ENCODE measurements around the gene SLC35B2. TPM values are rescaled to one million over a fixed set of nuclear protein-coding genes. Genes with fewer than 3 reads are reported as not detected.
A peak's percentile ranks its signal among the peaks of the same experiment; 100 is the strongest.

Gene SLC35B2
- total RNA-seq, 2 donors from 2014 or later: 16.5 to 22.3 TPM

- Mint-ChIP-seq H3K4me3 (no peak overlapping the region), H3K27ac (no peak overlapping the region), H3K27me3 (peaks cover 54% of the 10 kb centered on the region), H3K4me1 (no peaks in the 10 kb centered on the region), H3K36me3 (ENCODE audit: low read depth) (peaks cover 3% of the 10 kb centered on the region), H3K9me3 (no peaks in the 10 kb centered on the region)
- no peak for ATAC-seq (replicated peaks)
Measured at GRCh38 chr6:44294832-44295791, 37.8 kb upstream of the SLC35B2 start.

DNA sequence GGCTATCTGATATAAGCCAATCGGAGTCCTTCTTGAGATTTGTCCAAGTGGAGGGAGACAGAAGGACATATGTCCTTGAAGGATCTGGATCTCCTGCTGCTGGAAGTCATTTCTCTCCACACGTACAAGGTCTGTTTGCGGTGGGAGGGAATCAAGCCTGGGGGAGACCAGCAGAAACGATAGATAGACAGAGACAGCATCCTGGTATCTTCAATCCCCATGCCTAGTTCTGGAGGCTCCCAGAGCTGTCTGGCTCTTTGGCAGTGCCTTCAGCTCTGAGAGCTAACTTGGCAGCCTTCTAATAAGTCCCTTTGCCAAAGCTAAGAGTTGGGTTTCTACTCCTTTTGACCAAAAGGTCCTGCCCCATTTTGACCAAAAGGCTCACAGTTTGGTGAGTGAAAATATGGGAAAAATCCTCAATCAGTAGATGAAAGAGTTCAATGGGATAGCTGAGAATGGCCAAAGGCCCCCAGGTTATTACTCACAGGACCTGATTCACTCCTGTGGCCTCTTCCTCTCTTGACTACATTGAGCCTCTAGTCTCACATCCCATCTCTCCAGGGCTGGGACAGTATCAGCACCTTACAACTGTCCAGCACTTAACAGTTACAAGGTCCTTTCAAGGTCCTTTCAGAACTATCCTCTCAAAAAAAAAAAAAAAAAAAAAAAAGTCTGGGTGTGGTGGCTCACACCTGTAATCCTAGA, 35.5 kb upstream of the SLC35B2 start:
- no peak overlapping the region for H3K4me3 Mint-ChIP-seq
- no peaks in the 10 kb centered on the region for H3K9me3 Mint-ChIP-seq
- H3K27ac Mint-ChIP-seq: no peak overlapping the region
- no peaks in the 10 kb centered on the region for H3K4me1 Mint-ChIP-seq
- peaks cover 59% of the 10 kb centered on the region for H3K27me3 Mint-ChIP-seq
- no peak for ATAC-seq (replicated peaks)
- no peaks in the 10 kb centered on the region for H3K36me3 Mint-ChIP-seq (ENCODE audit: low read depth)

DNA sequence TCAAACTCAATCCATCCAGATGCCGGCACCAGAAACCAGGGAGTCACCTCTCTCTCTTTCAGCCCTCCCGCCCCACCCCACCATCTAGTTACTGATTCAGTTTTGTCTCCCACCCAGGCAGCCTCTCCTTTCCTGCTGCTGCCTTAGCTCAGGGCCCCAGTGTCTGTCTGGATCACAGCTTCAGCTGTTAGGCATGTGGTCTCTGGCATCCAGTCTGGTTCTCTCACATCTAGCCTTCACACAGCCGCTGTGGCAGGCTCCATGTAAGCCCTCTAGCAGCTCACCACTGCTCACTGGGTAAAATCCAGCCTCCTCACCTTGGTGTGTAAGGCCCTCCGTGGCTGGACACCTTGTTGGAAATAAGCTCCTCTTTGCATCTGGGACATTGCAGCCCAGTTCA, 34.5 kb upstream of the SLC35B2 start:
- Mint-ChIP-seq H3K4me3 (no peak overlapping the region), H3K27me3 (peaks cover 64% of the 10 kb centered on the region), H3K36me3 (ENCODE audit: low read depth) (no peaks in the 10 kb centered on the region), H3K4me1 (no peaks in the 10 kb centered on the region), H3K9me3 (no peaks in the 10 kb centered on the region), H3K27ac (no peak overlapping the region)
- ATAC-seq (replicated peaks): no peak

GRCh38 chr6:44289726-44290260, 32.5 kb upstream of the SLC35B2 start:
- no peaks in the 10 kb centered on the region for H3K36me3 Mint-ChIP-seq (ENCODE audit: low read depth)
- no peaks in the 10 kb centered on the region for H3K4me1 Mint-ChIP-seq
- peaks cover 59% of the 10 kb centered on the region for H3K27me3 Mint-ChIP-seq
- ATAC-seq (replicated peaks): no peak
- no peak overlapping the region for H3K4me3 Mint-ChIP-seq
- H3K9me3 Mint-ChIP-seq: no peaks in the 10 kb centered on the region
- H3K27ac Mint-ChIP-seq: no peak overlapping the region

DNA sequence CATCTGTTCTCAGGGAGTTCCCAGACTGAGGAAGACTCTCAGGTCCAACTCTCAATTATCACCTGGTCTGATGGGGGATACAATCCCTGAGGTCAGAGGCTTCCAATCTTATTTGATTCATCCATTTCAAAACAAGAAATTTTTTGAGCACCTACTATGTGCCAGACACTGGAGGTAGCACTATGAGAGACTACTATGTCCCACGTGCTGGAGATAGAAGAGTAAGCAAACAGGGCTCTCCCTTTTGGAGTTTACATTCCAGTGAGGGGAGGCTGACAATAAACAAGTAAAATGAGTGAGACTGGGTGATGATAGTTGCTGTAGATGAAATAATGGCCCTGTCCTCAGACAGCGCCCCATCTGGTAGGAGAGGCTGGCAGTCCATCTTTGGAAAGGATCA, 29.4 kb upstream of the SLC35B2 start:
- Mint-ChIP-seq H3K9me3 (no peaks in the 10 kb centered on the region), H3K4me1 (no peaks in the 10 kb centered on the region), H3K36me3 (ENCODE audit: low read depth) (no peaks in the 10 kb centered on the region), H3K4me3 (no peak overlapping the region), H3K27me3 (peaks cover 53% of the 10 kb centered on the region), H3K27ac (no peak overlapping the region)
- no peak for ATAC-seq (replicated peaks)

DNA sequence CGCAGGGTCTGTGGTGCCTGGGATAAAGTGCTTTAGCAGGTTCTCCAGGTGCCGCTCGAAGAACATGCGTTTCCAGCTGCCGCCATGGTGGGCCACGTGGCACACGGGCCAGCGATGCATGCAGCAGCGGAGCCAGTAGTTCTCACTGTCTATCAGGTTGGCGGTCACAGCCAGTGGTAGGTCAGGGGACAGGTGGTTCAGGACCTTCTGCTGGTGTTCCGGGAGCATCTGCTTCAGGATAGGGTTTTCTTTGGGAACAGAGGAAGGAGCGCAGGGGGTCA, 28.9 kb upstream of the SLC35B2 start:
- peaks cover 49% of the 10 kb centered on the region for H3K27me3 Mint-ChIP-seq
- no peaks in the 10 kb centered on the region for H3K4me1 Mint-ChIP-seq
- H3K4me3 Mint-ChIP-seq: no peak overlapping the region
- no peak overlapping the region for H3K27ac Mint-ChIP-seq
- no peaks in the 10 kb centered on the region for H3K9me3 Mint-ChIP-seq
- ATAC-seq (replicated peaks): no peak
- H3K36me3 Mint-ChIP-seq (ENCODE audit: low read depth): no peaks in the 10 kb centered on the region

GRCh38 chr6:44285552-44286284, 28.4 kb upstream of the SLC35B2 start:
- Mint-ChIP-seq H3K4me1 (no peaks in the 10 kb centered on the region), H3K9me3 (no peaks in the 10 kb centered on the region), H3K27ac (no peak overlapping the region), H3K36me3 (ENCODE audit: low read depth) (no peaks in the 10 kb centered on the region), H3K27me3 (peaks cover 46% of the 10 kb centered on the region), H3K4me3 (no peak overlapping the region)
- no peak for ATAC-seq (replicated peaks)

- H3K4me3 Mint-ChIP-seq: no peak overlapping the region
- H3K9me3 Mint-ChIP-seq: no peaks in the 10 kb centered on the region
- no peaks in the 10 kb centered on the region for H3K4me1 Mint-ChIP-seq
- peaks cover 39% of the 10 kb centered on the region for H3K27me3 Mint-ChIP-seq
- no peaks in the 10 kb centered on the region for H3K36me3 Mint-ChIP-seq (ENCODE audit: low read depth)
- no peak overlapping the region for H3K27ac Mint-ChIP-seq
- no peak for ATAC-seq (replicated peaks)
Measured at GRCh38 chr6:44284867-44285266, 27.5 kb upstream of the SLC35B2 start.

- ATAC-seq (replicated peaks): no peak
- Mint-ChIP-seq H3K36me3 (ENCODE audit: low read depth) (no peaks in the 10 kb centered on the region), H3K4me3 (no peak overlapping the region), H3K27me3 (peaks cover 36% of the 10 kb centered on the region), H3K27ac (no peak overlapping the region), H3K4me1 (peaks cover 2% of the 10 kb centered on the region), H3K9me3 (no peaks in the 10 kb centered on the region)
Measured at GRCh38 chr6:44284121-44284520, 26.8 kb upstream of the SLC35B2 start.

GRCh38 chr6:44278774-44279697, 21.7 kb upstream of the SLC35B2 start:
- ATAC-seq (replicated peaks): no peak

GRCh38 chr6:44278315-44278714, 21.0 kb upstream of the SLC35B2 start:
- Mint-ChIP-seq H3K4me3 (no peak overlapping the region), H3K27me3 (peaks cover 27% of the 10 kb centered on the region), H3K9me3 (no peaks in the 10 kb centered on the region), H3K36me3 (ENCODE audit: low read depth) (no peaks in the 10 kb centered on the region), H3K4me1 (peaks cover 5% of the 10 kb centered on the region), H3K27ac (no peak overlapping the region)
- ATAC-seq (replicated peaks): no peak

More at GRCh38 chr6:44278774-44279697, 21.7 kb upstream of the SLC35B2 start:
- Mint-ChIP-seq H3K4me1 (peaks cover 5% of the 10 kb centered on the region), H3K9me3 (no peaks in the 10 kb centered on the region), H3K27ac (no peak overlapping the region), H3K36me3 (ENCODE audit: low read depth) (no peaks in the 10 kb centered on the region), H3K27me3 (peaks cover 26% of the 10 kb centered on the region), H3K4me3 (no peak overlapping the region)

DNA sequence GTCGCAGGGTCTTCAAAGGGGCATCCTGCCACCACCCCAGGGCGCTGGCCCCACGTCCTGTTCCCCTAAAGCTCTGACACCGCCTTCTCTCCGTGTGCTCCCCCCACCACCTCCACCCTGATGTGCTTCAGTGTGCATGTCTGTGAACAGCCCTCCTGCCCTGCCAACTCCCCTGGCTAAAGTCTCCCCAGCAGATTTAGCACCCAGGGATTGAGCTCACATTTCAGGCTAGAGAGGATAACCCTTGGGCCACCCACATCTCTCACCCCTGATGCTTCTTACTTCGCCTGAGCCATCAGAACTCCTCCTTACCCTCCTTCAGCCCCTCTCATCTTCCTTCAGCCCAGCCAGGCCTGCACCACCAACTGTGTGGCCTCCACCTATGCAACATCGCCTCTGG, 20.4 kb upstream of the SLC35B2 start:
- H3K4me3 Mint-ChIP-seq: no peak overlapping the region

DNA sequence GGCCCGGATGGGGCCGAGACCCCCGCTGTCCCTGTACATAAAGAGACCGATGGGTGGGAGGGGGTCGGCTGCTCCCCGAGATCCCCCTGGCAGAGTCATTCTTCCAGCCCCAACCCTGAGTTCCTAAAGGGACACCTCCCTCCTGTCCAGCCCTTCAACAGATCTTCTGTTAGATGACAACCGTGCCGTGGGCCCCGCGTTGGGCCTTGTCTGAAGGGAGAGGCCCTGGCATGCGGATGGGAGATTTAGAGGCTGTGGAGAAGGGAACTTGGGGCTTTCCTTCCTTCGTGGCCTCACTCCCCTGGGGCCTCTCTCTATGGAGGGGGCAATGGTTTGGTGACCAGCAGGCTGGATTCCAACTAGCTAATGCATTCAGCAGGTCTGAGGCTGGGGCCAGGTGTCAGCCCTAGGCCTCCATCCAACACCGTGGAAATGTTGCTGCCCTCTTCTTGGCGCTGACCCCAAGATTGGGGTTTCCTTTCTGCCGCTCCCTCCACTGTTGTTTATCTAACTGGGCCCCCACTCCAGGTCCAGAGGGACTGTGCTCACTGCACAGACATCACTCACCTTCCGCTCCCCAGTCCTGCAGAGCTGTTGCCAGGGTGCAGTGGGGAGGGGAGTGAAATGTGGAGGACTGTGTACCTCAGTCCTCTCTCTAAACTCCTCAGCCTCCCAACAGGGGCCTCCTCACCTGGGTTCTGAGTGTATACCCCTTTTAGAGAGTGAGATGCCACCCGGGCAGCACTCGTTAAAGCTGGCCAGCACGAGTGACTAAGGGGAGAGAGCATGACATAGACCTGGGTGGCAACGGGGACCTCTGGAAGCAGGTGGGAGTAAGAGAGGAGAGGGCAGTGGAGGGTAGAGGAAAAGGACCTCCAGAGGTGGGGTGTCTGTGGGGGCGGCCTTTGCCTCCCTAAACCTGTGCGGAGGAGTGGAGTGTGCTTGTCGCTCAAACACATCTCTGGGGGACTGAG, 19.6 kb upstream of the SLC35B2 start:
- H3K36me3 Mint-ChIP-seq (ENCODE audit: low read depth): no peaks in the 10 kb centered on the region
- peak overlapping the region; percentile 17 for H3K4me3 Mint-ChIP-seq
- no peaks in the 10 kb centered on the region for H3K9me3 Mint-ChIP-seq
- H3K27me3 Mint-ChIP-seq: peaks cover 40% of the 10 kb centered on the region
- H3K4me1 Mint-ChIP-seq: peaks cover 5% of the 10 kb centered on the region
- ATAC-seq (replicated peaks): no peak
- no peak overlapping the region for H3K27ac Mint-ChIP-seq

More for the DNA sequence above, 20.4 kb upstream of the SLC35B2 start:
- H3K27ac Mint-ChIP-seq: no peak overlapping the region
- H3K9me3 Mint-ChIP-seq: no peaks in the 10 kb centered on the region
- no peak for ATAC-seq (replicated peaks)
- H3K36me3 Mint-ChIP-seq (ENCODE audit: low read depth): no peaks in the 10 kb centered on the region
- H3K4me1 Mint-ChIP-seq: peaks cover 5% of the 10 kb centered on the region
- peaks cover 32% of the 10 kb centered on the region for H3K27me3 Mint-ChIP-seq

Measured in activated T-helper 17 cell treated with anti-CD3 and anti-CD28 coated beads, Interleukin-2, amount 50 U/mL, for 72 hours (primary cell).